BLaER1 (cell line): ENCODE data around the gene CLPSL1.

Experiments
- H3K27ac ChIP-seq: shearing (Covaris generic); formaldehyde crosslinking; 2 replicates; pipeline ENCODE4 v1.8.1; 2022
- H3K27me3 ChIP-seq: shearing (Covaris generic); formaldehyde crosslinking; 2 replicates; pipeline ENCODE4 v1.8.1; 2022
- H3K36me3 ChIP-seq: shearing (Covaris generic); formaldehyde crosslinking; 2 replicates; pipeline ENCODE4 v1.8.1; 2022
- H3K4me1 ChIP-seq: shearing (Covaris generic); formaldehyde crosslinking; 2 replicates; pipeline ENCODE4 v1.8.1; 2022
- H3K4me2 ChIP-seq: shearing (Covaris generic); formaldehyde crosslinking; 2 replicates; pipeline ENCODE4 v1.8.1; 2022
- H3K4me3 ChIP-seq: shearing (Covaris generic); formaldehyde crosslinking; 2 replicates; pipeline ENCODE4 v1.8.1; 2022
- H3K9ac ChIP-seq: shearing (Covaris generic); formaldehyde crosslinking; 2 replicates; pipeline ENCODE4 v1.8.1; 2022
- H3K9me3 ChIP-seq: shearing (Covaris generic); formaldehyde crosslinking; 2 replicates; pipeline ENCODE4 v1.8.1; 2022
- H4K20me1 ChIP-seq: shearing (Covaris generic); formaldehyde crosslinking; 2 replicates; pipeline ENCODE4 v1.8.1; 2022
- Cebpa-rat ChIP-seq: shearing (Covaris generic); IDR thresholded peaks from 2 replicates; pipeline ENCODE4 v1.8.1; 2022

Gene CLPSL1

DNA sequence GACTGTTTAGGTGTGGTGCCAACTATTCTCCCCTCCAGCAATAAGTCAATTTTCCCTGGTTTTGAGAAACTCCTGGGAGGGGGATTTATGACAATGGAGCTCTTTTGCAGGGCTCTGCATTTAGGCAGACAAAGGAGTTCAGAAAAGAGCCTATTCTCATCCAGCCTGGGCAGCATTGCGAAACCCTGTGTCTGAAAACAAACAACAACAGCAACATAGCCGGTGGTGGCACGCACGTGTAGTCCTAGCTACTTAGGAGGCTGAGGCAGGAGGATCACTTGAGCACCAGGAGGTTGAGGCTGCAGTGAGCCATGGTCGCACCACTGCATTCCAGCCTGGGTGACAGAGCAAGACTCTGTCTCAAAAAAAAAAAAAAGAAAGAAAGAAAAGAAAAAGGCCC is 9.9 kb downstream of the CLPSL1 start:
- TF ChIP-seq Cebpa-rat, result peak; percentile 88
- Histone ChIP-seq H3K9ac (no peak overlapping the region), H3K4me2 (no peak overlapping the region), H3K4me3 (no peak overlapping the region), H3K27me3 (peaks cover 13% of the 10 kb centered on the region; the same call in 1 of the 2 replicates), H3K4me1 (no peaks in the 10 kb centered on the region), H4K20me1 (no peaks in the 10 kb centered on the region), H3K36me3 (no peaks in the 10 kb centered on the region), H3K9me3 (no peaks in the 10 kb centered on the region), H3K27ac (no peak overlapping the region)

DNA sequence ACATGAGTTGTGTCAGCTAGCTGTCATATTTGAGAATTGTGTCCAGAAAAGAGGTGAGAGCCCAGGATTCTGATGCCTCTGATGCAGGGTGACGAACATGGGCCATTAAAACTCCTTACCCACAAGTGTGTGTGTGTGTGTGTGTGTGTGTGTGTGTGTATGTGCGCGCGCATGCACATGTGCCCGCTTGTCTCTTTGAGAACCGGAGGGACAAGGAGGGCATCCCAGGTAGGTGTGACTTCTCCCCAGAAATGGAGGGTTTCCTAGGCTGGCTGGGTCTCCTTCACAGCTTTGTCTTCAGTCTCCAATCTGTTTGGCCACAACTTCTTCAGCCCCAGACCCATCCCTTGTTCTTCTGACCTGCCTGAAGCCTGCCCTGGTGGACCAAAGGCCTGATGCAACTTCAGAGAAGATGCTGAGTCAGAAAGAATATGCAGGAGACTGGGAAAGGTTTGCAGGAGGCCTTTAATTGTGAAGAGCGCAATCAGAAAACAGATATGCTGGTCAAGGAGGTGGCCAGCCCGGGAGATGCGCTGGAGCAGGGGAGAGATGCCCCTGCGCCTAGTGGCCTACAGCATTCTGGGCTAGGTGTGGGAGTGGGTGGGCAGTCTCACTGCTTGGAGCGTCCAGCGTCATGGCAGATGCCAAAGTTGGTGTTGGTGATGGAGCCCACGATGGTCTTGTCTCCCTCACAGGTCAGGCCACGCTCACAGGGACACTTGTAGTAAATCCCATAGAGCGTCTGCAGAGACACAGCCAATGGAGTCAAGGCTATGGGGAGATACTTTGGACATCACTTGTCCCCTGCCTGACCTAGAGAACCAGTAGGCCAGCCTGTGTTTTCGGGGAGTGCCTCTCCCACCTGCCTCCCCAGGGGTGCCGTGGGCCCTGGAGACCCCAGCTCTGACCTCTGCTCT is 14.0 kb downstream of the CLPSL1 start:
- Histone ChIP-seq H3K9ac (no peak overlapping the region), H3K4me2 (no peak overlapping the region)
- TF ChIP-seq Cebpa-rat, result no peak

DNA sequence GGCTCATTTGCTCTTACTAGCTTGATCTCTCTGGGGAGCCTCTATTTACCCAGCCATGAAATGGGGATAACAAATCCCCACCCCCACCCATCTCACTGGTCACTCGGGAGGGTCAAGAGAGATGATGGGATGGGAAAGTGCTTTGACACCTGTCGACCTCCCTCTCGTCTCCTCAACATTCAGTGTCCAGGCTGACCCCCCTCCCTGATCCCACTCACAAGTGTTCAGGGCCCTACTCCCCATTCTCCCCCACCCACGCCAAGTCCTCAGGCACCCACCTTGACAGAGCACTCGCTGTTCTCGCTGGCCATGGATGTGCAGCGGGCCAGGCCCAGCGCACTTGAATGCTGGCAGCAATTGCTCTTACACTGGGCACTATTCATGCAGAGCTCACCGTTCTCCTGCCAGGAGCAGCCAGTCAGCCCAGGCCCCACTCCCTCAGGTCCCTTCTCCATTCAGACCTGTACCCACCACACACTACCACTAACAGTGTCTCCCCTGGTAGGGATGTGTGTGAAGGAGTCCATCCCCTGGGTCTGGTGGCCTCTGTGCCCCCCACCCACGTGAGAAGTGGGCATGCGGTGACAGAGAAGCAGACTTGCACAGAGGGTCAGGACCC is 14.7 kb downstream of the CLPSL1 start:
- Histone ChIP-seq H3K9ac (no peak overlapping the region), H3K9me3 (no peaks in the 10 kb centered on the region), H3K4me3 (no peak overlapping the region), H4K20me1 (no peaks in the 10 kb centered on the region), H3K4me2 (no peak overlapping the region), H3K36me3 (no peaks in the 10 kb centered on the region), H3K27me3 (no peaks in the 10 kb centered on the region), H3K4me1 (peaks cover 6% of the 10 kb centered on the region; the same call in 1 of the 2 replicates), H3K27ac (no peak overlapping the region)
- TF ChIP-seq Cebpa-rat, result no peak

More for the DNA sequence above, 14.0 kb downstream of the CLPSL1 start:
- H3K4me1 ChIP-seq, result peaks cover 6% of the 10 kb centered on the region; the same call in 1 of the 2 replicates
- H3K9me3 ChIP-seq, result no peaks in the 10 kb centered on the region
- H3K27ac ChIP-seq, result no peak overlapping the region
- no peaks in the 10 kb centered on the region for H3K27me3 ChIP-seq
- H4K20me1 ChIP-seq, result no peaks in the 10 kb centered on the region
- H3K36me3 ChIP-seq, result no peaks in the 10 kb centered on the region
- H3K4me3 ChIP-seq, result no peak overlapping the region

DNA sequence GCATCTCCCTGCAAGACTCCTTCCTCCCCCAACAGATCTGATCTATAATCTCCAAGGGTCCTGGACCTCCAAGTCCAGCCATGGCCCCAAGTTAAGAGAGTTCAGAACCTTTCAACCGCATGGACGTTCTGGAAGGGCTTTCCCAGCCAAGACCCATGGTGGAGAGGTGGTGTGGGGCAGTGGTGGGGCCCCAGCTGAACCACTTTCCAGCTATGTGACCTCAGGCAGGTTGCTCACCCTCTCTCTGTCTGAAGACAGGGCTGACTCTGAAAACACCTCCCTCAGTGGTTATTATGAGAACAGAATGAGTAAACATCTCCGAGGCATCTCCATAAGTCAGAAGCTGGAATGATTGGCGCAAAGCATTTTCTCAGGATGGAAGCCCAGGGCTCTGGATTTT is 15.4 kb downstream of the CLPSL1 start:
- Histone ChIP-seq H3K4me3 (no peak overlapping the region), H3K9me3 (no peaks in the 10 kb centered on the region), H3K4me1 (peaks cover 6% of the 10 kb centered on the region; the same call in 1 of the 2 replicates), H3K36me3 (no peaks in the 10 kb centered on the region), H3K27me3 (no peaks in the 10 kb centered on the region), H4K20me1 (no peaks in the 10 kb centered on the region), H3K9ac (no peak overlapping the region), H3K27ac (no peak overlapping the region), H3K4me2 (no peak overlapping the region)
- no peak for TF ChIP-seq Cebpa-rat

DNA sequence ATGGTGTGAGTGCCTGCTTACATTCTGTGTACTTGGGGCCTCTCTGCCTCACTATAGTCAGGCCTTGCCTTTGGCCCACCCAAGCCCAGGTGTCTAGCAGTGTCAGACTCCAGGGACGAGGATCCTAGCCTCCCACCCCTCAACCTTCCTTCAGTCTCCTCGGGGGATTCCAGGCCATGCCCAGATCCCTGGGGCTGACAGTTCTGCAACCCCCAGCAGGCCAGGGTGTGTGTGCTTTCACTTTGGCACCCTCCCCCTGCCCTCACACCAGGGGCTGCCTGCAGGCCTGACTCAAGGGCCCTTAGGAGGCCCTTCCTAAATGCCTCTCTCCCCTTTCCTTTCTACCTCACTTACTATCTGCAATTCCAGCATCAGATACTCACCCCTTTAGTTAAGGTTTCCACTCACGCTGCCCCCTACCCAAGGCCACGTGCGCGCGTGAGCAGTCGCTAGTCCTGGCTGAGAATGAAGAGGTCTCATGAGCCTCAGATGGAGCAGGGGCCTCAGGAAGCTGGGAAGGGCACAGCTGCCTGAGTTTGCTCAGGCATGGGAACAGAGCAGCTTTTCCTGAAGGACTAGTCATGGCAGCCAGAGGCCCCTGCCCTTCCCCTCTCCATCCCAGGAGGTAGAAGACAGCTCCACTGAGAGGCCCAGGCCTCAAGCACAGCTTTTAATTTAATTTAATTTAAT is 17.2 kb downstream of the CLPSL1 start:
- no peak for TF ChIP-seq Cebpa-rat
- H3K27me3 ChIP-seq, result no peaks in the 10 kb centered on the region
- no peak overlapping the region for H3K4me2 ChIP-seq
- no peaks in the 10 kb centered on the region for H3K36me3 ChIP-seq
- H3K4me1 ChIP-seq, result peaks cover 6% of the 10 kb centered on the region; the same call in 1 of the 2 replicates
- no peaks in the 10 kb centered on the region for H4K20me1 ChIP-seq
- no peak overlapping the region for H3K9ac ChIP-seq
- H3K4me3 ChIP-seq, result no peak overlapping the region
- 0 out of 2 replicates have a peak overlapping the region, but pooled peaks have one; percentile 4 for H3K27ac ChIP-seq
- H3K9me3 ChIP-seq, result no peaks in the 10 kb centered on the region

DNA sequence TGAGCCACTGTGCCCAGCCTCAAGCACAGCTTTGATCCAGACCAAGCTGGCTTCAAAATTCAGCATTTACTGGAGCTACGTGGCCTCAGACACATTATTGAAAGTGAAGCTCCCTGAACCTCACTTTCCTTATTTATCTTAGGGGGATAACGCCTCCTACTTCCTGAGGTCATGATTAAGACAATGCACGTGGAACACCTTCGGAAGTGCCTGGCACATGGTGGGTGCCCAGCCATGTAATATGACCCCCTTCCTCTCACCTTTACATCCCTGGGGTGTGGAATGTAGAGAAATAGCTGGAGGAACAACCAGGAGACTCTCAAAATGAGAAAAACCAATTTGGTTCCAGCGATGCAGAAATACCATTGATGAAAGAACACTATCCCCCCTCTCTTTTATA is 17.9 kb downstream of the CLPSL1 start:
- no peaks in the 10 kb centered on the region for H3K27me3 ChIP-seq
- no peaks in the 10 kb centered on the region for H3K9me3 ChIP-seq
- peaks cover 6% of the 10 kb centered on the region; the same call in 1 of the 2 replicates for H3K4me1 ChIP-seq
- no peak overlapping the region for H3K4me2 ChIP-seq
- H3K27ac ChIP-seq, result no peak overlapping the region
- no peak overlapping the region for H3K4me3 ChIP-seq
- H3K36me3 ChIP-seq, result no peaks in the 10 kb centered on the region
- no peak overlapping the region for H3K9ac ChIP-seq
- H4K20me1 ChIP-seq, result no peaks in the 10 kb centered on the region
- TF ChIP-seq Cebpa-rat, result no peak

DNA sequence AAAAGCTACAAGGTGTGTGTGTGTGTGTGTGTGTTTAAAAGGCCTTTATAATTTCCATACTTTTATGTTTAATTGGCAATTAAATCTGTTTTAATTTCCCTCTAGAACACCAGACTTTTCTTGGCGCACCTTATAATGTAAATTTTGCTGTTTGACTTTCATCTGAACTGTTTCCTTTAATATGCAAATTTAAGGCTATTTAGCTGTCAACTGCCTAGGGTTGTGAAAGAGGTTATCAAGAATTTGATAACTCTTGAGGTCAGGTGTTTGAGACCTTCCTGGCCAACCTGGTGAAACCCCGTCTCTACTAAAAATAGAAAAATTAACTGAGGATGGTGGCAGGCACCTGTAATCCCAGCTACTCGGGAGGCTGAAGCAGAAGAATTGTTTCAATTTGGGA is 20.3 kb downstream of the CLPSL1 start:
- Histone ChIP-seq H3K4me3 (no peak overlapping the region), H3K9ac (no peak overlapping the region), H4K20me1 (0 out of 2 replicates have a peak, but pooled peaks cover 8% of the 10 kb centered on the region), H3K27ac (no peak overlapping the region), H3K4me2 (no peak overlapping the region), H3K4me1 (peaks cover 14% of the 10 kb centered on the region; the same call in 1 of the 2 replicates), H3K36me3 (no peaks in the 10 kb centered on the region), H3K27me3 (no peaks in the 10 kb centered on the region), H3K9me3 (no peaks in the 10 kb centered on the region)
- no peak for TF ChIP-seq Cebpa-rat

DNA sequence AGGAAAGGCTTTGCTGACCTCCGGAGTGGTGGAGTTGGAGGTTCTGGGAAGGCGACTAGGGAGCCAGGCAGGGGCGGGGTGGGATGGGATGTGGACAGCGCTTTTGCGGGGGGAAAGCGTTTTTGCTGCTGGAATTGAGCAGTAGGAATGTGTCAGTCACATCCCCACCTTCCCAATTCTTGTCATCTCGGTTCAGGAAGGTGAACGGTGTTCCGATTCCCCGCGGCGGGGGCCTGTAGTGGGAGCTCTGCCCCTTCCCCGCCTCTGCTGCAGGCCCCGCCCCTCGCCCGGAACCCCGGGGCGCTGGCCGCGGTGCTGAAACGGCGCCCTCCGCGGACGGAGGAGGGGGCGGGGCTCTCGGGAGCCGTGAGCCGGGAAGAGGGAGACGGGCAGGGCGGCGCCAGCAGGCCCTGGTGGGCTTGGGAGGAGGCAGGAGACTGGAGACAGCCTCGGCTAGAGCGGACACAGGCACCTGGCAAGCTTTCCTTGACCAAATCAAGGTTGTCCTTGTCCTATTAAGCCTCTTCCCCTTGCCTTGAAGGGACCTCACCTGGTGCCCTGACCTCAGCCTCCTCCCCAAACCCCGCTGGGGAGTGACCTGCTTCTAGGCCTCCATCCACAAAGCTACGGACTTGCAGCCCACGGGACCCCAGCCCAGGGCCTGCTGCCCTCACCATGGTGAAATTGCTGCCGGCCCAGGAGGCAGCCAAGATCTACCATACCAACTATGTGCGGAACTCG is 24.3 kb downstream of the CLPSL1 start, which contains the start of gene LHFPL5:
Gene LHFPL5 (plus strand): TSS at position 357 of the 741 bp plus-strand sequence. CDS start 319 bp downstream, at position 676.
- 0 out of 2 replicates have a peak, but pooled peaks cover 8% of the 10 kb centered on the region for H3K4me1 ChIP-seq
- H3K27me3 ChIP-seq, result no peaks in the 10 kb centered on the region
- H3K4me3 ChIP-seq, result peak within 1 kb of the TSS; percentile 36; the same call in 1 of the 2 replicates
- peak within 1 kb of the TSS; percentile 61 for H3K4me2 ChIP-seq
- no peak within 1 kb of the TSS for H3K27ac ChIP-seq
- H3K9me3 ChIP-seq, result no peaks in the 10 kb centered on the region
- no peaks in the 10 kb centered on the region for H3K36me3 ChIP-seq
- H3K9ac ChIP-seq, result no peak within 1 kb of the TSS
- TF ChIP-seq Cebpa-rat, result no peak
- H4K20me1 ChIP-seq, result 0 out of 2 replicates have a peak, but pooled peaks cover 11% of the 10 kb centered on the region

DNA sequence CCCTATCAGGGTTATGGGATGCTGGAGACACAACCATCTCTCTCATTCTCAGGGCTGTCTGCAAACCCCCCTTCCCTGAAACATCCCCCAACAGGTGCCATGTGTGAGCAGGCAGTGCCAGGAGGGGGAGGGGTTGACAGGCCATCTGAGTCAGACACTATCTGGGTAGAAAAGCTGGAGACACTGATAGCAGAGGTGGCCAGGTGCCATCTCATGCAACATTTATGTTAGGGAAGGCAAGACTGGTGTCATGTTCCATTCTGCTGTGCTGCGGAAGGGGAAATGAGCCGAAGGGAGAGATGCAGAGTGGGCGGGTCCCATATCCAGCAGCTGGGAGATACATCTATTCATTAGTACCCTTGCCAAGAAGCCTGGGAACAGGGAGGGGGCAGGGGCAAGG is 27.9 kb downstream of the CLPSL1 start:
- no peaks in the 10 kb centered on the region for H3K9me3 ChIP-seq
- TF ChIP-seq Cebpa-rat, result no peak
- no peak overlapping the region for H3K4me2 ChIP-seq
- no peak overlapping the region for H3K4me3 ChIP-seq
- H3K4me1 ChIP-seq, result peaks cover 25% of the 10 kb centered on the region
- H4K20me1 ChIP-seq, result 0 out of 2 replicates have a peak, but pooled peaks cover 11% of the 10 kb centered on the region
- no peaks in the 10 kb centered on the region for H3K36me3 ChIP-seq
- no peak overlapping the region for H3K27ac ChIP-seq
- no peaks in the 10 kb centered on the region for H3K27me3 ChIP-seq
- H3K9ac ChIP-seq, result no peak overlapping the region
